NB4 (cell line): Measurements from ENCODE around the gene NRG3.

Experiments used
- POLR2A ChIP-seq: IDR thresholded peaks from 2 replicates; pipeline ENCODE4 v1.6.1; 2011; ENCODE audit warnings: mild to moderate bottlenecking; ENCODE audit not compliant: insufficient read length; ENCODE audit errors: extremely low read depth
- TF ChIP-seq, protein P1 (sequence below): IDR thresholded peaks from 2 replicates; pipeline ENCODE4 v1.6.1; 2011; ENCODE audit warnings: low read depth, low read length
- TF ChIP-seq, protein P2 (sequence below): IDR thresholded peaks from one replicate; pipeline ENCODE4 v1.5.1; 2012; ENCODE audit warnings: low read depth, low read length

DNA sequence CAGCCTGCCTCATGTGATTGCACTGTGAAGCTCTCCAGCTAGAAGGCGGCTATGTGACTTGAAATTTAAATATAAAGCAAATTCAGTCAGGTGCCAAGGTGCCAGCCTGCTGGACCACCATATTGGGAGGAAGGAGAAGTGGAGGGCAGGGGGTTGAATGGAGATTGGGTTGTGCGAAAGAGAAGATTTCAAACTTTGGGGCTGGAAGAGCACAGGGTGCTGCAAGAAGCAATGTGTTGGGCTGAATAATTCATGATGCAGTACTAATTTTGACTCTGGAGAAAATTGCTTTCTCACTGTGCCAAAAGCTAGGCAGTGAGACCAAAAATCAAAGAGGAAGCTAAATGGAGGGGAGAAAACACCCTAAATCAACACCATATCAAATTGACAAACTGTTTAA, 335.3 kb downstream of the NRG3 start:
- no peak for TF ChIP-seq POLR2A
- TF ChIP-seq, protein P1, sequence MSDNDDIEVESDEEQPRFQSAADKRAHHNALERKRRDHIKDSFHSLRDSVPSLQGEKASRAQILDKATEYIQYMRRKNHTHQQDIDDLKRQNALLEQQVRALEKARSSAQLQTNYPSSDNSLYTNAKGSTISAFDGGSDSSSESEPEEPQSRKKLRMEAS: no peak
- TF ChIP-seq, protein P2, sequence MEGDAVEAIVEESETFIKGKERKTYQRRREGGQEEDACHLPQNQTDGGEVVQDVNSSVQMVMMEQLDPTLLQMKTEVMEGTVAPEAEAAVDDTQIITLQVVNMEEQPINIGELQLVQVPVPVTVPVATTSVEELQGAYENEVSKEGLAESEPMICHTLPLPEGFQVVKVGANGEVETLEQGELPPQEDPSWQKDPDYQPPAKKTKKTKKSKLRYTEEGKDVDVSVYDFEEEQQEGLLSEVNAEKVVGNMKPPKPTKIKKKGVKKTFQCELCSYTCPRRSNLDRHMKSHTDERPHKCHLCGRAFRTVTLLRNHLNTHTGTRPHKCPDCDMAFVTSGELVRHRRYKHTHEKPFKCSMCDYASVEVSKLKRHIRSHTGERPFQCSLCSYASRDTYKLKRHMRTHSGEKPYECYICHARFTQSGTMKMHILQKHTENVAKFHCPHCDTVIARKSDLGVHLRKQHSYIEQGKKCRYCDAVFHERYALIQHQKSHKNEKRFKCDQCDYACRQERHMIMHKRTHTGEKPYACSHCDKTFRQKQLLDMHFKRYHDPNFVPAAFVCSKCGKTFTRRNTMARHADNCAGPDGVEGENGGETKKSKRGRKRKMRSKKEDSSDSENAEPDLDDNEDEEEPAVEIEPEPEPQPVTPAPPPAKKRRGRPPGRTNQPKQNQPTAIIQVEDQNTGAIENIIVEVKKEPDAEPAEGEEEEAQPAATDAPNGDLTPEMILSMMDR: no peak
